GDM1 (cell line): Measurements from ENCODE around the gene PREPL.
"Not testable (repeated sequence)": the region's sequence is repeated elsewhere in the genome, so short reads cannot be mapped to it uniquely, and the experiment has no call there.

Experiments
- DNase-seq: peaks from one replicate; lab custom pipeline; 2025; lab: John Stamatoyannopoulos, UW

Gene PREPL

GRCh38 chr2:44348400-44348799 lies 12.9 kb downstream of the PREPL start:
- no peak for DNase-seq

DNA sequence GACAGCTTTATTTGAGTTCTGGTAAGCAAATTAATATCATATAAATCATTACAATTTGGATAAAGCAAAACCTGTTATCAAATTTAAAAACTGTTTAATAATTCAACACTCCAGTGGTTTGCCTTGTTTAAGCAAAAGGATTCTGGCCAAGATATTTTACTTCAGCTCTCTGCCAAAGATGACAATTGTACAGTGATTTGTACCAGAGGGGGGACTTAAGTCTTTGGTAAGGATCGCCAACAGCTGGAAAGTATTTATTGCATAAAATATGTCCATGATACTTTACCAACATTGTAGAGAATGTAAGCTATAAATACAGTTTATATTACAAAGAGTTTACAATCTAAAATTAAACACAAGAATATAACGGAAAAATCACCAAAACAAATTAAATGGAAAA lies 13.8 kb downstream of the PREPL start:
- no peak for DNase-seq

DNA sequence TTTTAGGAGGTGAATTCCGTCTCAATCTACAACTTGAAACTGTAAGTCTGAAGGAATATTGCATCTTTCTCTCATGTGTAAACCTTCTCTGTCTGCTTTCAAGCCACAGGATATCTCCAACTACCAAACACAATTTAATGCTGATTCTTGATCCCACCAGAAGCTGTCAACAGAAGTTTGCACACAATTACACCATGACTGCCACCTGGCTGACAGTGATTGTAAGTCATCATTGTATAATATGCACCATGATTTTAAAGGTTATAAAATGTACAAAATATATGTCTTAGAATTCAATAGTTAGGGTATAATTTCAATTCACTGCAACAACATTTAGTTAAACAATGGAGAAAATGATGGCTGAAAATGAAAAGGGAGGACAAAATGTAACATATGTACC lies 18.4 kb downstream of the PREPL start:
- DNase-seq = no peak

GRCh38 chr2:44335806-44336538 lies 25.3 kb downstream of the PREPL start:
- DNase-seq = no peak

GRCh38 chr2:44333994-44334393 lies 27.3 kb downstream of the PREPL start:
- no peak for DNase-seq

DNA sequence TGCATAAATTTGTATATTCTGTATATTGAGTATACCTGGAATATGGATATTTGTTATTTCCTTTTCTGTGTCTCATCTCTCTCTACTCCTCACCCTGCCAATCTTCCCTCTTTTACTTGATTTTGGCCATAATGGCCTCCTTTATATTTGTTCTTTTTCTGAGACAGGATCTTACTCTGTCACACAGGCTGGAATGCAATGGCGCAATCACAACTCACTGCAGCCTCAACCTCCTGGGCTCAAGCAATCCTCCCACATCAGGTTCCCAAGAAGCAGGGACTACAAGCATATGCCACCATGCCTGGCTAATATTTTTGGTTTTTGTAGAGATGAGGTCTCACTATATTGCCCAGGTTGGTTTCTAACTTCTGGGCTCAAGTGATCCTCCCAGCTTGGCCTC lies 30.5 kb downstream of the PREPL start:
- DNase-seq = no peak

DNA sequence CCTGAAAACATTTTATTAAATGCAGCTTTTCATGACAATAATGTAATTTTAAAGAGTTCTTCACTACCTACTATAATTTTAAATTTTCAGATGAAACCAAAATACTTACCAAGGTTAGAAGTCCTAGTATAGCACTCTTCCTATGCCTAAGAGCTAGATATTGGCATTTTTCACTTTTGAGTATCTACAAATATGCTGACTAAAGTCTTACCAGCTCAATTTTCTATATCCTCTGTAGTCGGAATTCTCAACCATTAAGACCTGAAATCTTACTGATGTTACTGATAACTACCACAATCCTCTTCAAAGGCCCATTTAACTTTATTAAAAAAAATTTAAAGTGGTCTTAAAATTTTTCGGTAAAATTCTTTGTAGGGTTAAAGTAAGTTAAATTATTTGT lies 32.0 kb downstream of the PREPL start:
- no peak for DNase-seq

DNA sequence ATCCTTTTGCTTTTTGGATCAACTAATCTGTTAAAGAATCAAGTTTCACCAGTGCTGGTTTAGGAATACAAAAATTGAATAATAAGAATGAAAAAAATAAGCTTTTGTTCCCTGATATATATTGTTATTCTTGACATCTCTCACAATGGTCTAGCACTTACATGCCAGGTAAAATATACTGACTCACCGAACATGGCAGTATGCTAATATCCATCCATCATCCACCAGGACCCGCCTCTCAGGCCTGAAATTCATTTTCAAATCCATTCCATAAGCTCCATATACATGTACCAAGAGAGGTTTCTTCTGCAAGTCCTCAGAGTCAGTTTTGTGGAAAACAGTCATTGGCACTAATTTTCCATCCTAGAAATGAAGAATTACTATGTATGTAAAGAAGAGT lies 32.5 kb downstream of the PREPL start:
- DNase-seq = no peak

DNA sequence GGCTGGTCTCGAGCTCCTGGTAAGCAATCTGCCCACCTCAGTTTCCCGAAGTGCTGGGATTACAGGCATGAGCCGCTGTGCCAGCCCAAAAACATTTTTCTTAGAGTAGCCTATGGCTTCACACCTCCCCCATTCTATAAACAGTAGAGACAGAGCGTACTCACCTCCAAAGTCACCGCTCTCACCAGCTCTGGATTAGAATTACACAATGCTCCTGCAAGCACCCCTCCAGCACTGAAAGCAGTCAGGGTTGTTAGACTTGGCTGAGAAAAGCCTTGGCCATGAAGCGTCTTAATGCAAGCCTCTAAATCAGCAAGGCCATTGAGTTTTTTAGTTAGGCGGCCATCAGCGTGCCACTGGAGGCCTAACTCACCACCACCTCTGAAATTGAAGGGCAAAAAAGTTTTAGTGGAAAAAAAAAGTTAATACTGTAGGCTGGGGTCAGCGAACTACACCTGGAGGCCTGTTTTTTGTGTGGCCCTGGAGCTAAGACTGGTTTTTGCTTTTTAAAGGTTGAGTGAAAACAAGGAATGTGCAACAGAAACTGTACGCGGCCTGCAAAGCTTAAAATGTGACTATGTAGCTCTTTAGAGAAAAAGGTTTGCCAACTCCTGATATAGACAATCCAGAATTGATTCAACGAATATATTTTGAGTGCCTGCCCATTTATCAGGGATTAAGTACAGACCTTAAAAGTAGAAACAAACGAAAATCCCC lies 34.6 kb downstream of the PREPL start:
- DNase-seq = no peak

- no peak for DNase-seq
These were observed 35.4 kb downstream of the PREPL start for GRCh38 chr2:44325897-44326296.

DNA sequence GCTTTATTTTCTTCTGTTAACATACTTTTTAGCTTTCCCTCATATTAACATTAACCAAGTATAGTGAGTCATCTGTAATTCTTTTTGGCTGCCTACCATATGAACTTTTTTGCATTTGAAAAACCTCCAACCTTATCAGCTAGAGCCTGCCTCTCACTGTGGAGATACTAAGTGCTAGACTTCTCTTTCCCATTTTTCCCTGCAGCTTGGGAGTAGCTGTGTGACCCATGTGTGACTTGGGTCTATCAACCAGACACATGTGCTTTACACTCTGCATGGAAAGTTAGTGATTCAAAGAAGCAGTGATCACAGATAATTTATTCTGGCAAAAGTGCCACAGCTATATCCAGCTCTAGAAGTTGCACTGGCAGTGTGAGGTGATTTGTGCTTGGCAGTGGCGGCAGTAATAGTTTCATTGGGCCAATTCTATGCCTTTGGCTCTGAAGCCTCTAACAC lies 36.3 kb downstream of the PREPL start:
- no peak for DNase-seq

GRCh38 chr2:44321360-44321759 lies 39.9 kb downstream of the PREPL start:
- no peak for DNase-seq

DNA sequence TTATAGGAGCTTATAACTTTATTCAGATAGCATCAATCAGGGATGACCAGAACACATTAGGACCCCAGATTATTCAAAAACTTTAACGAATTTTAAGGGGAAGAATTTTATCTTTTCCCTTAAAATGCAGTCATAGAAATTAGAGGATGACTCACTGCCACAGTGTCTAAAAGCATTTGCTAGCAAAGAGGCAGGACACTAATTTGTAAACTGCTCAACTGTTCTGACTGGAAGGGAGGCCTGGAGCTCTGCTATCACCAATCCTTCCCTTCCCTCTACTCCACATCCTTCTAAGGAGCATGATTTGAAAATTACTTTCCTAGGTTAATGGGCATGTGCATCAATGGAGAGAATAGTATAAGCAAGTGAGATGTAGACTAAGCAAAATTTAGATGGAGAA lies 40.5 kb downstream of the PREPL start:
- no peak for DNase-seq

DNA sequence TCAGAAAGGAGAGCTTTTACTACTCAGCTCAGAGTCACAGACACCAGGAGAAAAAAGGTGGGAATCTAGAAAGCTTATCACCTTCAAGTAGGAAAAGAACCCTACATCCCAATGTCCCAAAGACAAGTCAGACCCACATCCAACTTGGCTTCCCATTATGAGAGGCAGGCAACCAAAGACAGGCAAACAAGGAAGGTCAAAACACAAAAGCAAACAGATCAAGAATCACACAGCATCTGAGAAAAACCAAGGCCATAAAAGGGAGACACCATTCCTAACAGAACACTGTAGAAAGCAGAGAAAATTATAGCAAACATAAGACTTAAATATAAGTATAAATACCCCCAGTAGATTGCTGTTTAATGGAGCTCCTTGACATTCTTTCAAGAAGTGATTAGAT lies 45.3 kb downstream of the PREPL start:
- no peak for DNase-seq

DNA sequence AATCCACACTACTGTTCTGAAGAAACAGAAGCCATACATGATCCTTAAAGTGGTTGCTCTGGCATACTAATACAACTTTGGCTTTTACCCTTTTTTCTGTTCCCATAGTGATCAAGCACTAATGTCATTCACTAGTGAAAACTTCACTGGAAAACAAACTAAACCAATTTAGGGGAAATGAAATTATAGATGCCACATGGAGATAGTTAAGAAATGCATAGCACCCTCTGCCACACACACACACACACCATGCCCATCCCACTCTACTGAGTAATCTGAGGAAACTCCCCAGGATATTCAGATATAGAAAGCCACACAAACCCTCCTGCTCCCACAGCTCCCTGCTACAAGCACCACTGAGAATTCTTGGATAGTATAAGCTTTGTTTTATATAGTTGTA lies 46.9 kb downstream of the PREPL start:
- DNase-seq = no peak

GRCh38 chr2:44310287-44310686 lies 51.0 kb downstream of the PREPL start:
- DNase-seq = no peak

- no peak for DNase-seq
These were observed 55.4 kb downstream of the PREPL start for GRCh38 chr2:44305882-44306281.

GRCh38 chr2:44304258-44304657 lies 57.0 kb downstream of the PREPL start:
- DNase-seq = no peak

- DNase-seq = not testable (repeated sequence)
These were observed 57.5 kb downstream of the PREPL start for GRCh38 chr2:44303766-44304165.

- no peak for DNase-seq
These were observed 60.2 kb downstream of the PREPL start for GRCh38 chr2:44301111-44301510.

DNA sequence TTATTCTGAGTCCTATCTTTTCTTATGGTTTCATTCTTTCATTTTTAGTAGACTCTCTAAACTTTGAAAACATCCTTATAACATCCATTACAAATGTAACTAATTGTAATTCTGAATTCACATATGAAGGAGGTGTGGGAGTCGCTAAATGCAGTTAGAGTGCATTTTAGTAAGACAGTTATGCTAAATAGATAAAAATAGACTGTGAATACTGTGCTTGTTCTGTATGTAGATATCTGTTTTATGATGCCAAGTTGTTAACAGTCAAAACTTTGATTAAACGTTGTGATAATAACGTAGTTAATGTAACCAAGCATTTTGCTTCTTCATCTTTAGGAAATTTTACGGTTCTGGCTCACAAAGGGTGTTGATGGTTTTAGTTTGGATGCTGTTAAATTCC lies 61.7 kb downstream of the PREPL start:
- no peak for DNase-seq

DNA sequence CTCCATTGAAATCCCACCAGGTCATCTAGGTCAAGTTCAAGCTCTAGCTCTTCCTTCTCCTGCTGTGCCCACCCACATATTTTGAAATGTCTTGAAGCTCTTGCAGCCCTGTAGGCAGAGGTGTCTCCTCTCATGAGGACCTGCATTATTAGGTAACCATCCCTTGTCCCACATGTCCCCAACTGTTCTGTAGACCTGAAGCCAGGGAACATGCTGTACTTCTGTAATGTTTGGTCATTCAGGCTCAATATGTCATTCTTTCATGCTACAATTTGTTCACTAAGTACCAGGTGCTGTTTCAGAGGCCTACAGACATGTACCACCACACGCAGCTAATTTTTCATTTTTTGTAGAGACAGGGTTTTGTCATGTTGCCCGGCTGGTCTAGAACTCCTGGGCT lies 63.9 kb downstream of the PREPL start:
- no peak for DNase-seq

- no peak for DNase-seq
These were observed 64.6 kb downstream of the PREPL start for GRCh38 chr2:44296653-44297052.
